T-cell (primary cell): ENCODE results near the gene HECW1. TPM values are rescaled to one million over a fixed set of nuclear protein-coding genes. Genes with fewer than 3 reads are reported as not detected.
"Not testable (repeated sequence)": the region's sequence is repeated elsewhere in the genome, so short reads cannot be mapped to it uniquely, and the experiment has no call there.

Experiments used
- ATAC-seq, 4 experiments: fragments of 200-7000 bp in 3 of 4; fragments of 150-1000 bp in 1 of 4; cut with Tn5 transposase; replicated peaks in 1 of 4; 1 replicate in 3 of 4; 2 replicates in 1 of 4; pipeline ENCODE4 v1.10.0; 2021; ENCODE audit warnings: moderate library complexity in 3 of 4, mild to moderate bottlenecking in 2 of 4, moderate number of reproducible peaks in 1 of 4
- CTCF ChIA-PET, 2 donors: fragments of 300-600 bp; sonication (Branson Sonifier 250); formaldehyde crosslinking; loops; one replicate each; lab custom pipeline; 2022; ENCODE audit warnings: antibody characterized with exemption in 2 of 2; lab: Charles Lee
- POLR2A ChIA-PET, 2 donors: fragments of 300-600 bp; sonication (Branson Sonifier 250); formaldehyde crosslinking; loops; one replicate each; lab custom pipeline; 2022; ENCODE audit warnings: antibody characterized with exemption in 2 of 2; lab: Charles Lee
- DNase-seq, 35 experiments: peaks; one replicate each; pipeline versions ENCODE4 v3.0.0 to v3.0.0-alpha.2; 2013 to 2023
- H3K27ac ChIP-seq: one replicate; pipeline ENCODE4 v1.5.1; 2013; ENCODE audit warnings: low read length
- H3K27me3 ChIP-seq, 2 experiments: replicated peaks in 1 of 2; 1 replicate in 1 of 2; 2 replicates in 1 of 2; pipeline versions ENCODE4 v1.6.1 to v1.7.0; 2013; ENCODE audit warnings: low read length in 1 of 2, mixed read lengths in 1 of 2; ENCODE audit not compliant: control insufficient read depth in 2 of 2, insufficient read depth in 2 of 2; ENCODE audit errors: extremely low read depth in 1 of 2
- H3K36me3 ChIP-seq, 2 donors: 1 replicate in 1 of 2; 2 replicates in 1 of 2; pipeline versions ENCODE4 v1.6.1 to v1.7.0; 2013; ENCODE audit warnings: low read length in 1 of 2; ENCODE audit not compliant: control insufficient read depth in 2 of 2, insufficient read depth in 1 of 2; ENCODE audit errors: extremely low read depth in 1 of 2
- H3K4me1 ChIP-seq, 2 experiments: 1 replicate in 1 of 2; 2 replicates in 1 of 2; pipeline versions ENCODE4 v1.6.1 to v1.7.0; 2013; ENCODE audit warnings: low read length in 2 of 2, mixed read lengths in 1 of 2; ENCODE audit not compliant: insufficient read depth in 2 of 2, control insufficient read depth in 1 of 2; ENCODE audit errors: extremely low read depth in 1 of 2
- H3K4me3 ChIP-seq, 2 donors: 1 replicate in 1 of 2; 2 replicates in 1 of 2; pipeline versions ENCODE4 v1.5.1 to v1.7.0; 2013; ENCODE audit warnings: mild to moderate bottlenecking in 2 of 2, low read length in 1 of 2, moderate library complexity in 1 of 2; ENCODE audit not compliant: control insufficient read depth in 1 of 2; ENCODE audit errors: extremely low read depth in 1 of 2
- H3K9me3 ChIP-seq: 2 replicates; pipeline ENCODE4 v1.7.0; 2013
- H3K27ac Mint-ChIP-seq, 2 donors: one replicate each; pipeline ENCODE4 v1.8.0; 2020 to 2021; ENCODE audit warnings: mild to moderate bottlenecking in 2 of 2, mixed read lengths in 2 of 2
- H3K27me3 Mint-ChIP-seq, 2 donors: one replicate each; pipeline ENCODE4 v1.8.0; 2021 to 2022; ENCODE audit warnings: mixed read lengths in 2 of 2
- H3K36me3 Mint-ChIP-seq: one replicate; pipeline ENCODE4 v1.8.0; 2021; ENCODE audit warnings: mixed read lengths
- H3K4me1 Mint-ChIP-seq, 3 donors: one replicate each; pipeline ENCODE4 v1.8.0; 2020 to 2022; ENCODE audit warnings: mixed read lengths in 3 of 3, mild to moderate bottlenecking in 1 of 3
- H3K4me3 Mint-ChIP-seq, 3 donors: one replicate each; pipeline ENCODE4 v1.8.0; 2020 to 2022; ENCODE audit warnings: mild to moderate bottlenecking in 3 of 3, mixed read lengths in 3 of 3, moderate library complexity in 3 of 3
- H3K9me3 Mint-ChIP-seq, 3 donors: one replicate each; pipeline ENCODE4 v1.8.0; 2020 to 2022; ENCODE audit warnings: mixed read lengths in 3 of 3
- WGBS: methylation state at CpG from one replicate; pipeline ENCODE4 v1.1.5; 2013; ENCODE audit warnings: missing lambda C conversion rate; ENCODE audit not compliant: insufficient coverage; 5-methylcytosine and 5-hydroxymethylcytosine counted together
- total RNA-seq, 35 experiments: library from RNA in 6 of 35; stranded (reverse) in 6 of 35; fragments of 120-200 nt in 1 of 35; gene quantifications; one replicate each; pipeline versions ENCODE4 v1.2.1 to v1.2.4 and lab custom pipeline; 2013 to 2026

Gene HECW1
- total RNA-seq, 5 donors from 2014 or later (not counting 1 experiment from before 2014, with no cell fraction given), result not detected

GRCh38 chr7:43208242-43208641 lies 95.8 kb downstream of the HECW1 start:
- no peak overlapping the region for H3K4me3 Mint-ChIP-seq
- CTCF ChIA-PET, result no interaction called here
- H3K27ac Mint-ChIP-seq, result no peak overlapping the region
- DNase-seq, result no peak
- no peaks in the 10 kb centered on the region for H3K9me3 ChIP-seq
- no peak overlapping the region for H3K4me3 ChIP-seq
- no peaks in the 10 kb centered on the region for H3K4me1 ChIP-seq
- peaks cover 7 to 16% of the 10 kb centered on the region in 2 donors for H3K27me3 Mint-ChIP-seq
- H3K36me3 Mint-ChIP-seq, result no peaks in the 10 kb centered on the region
- peaks cover 0 to 4% of the 10 kb centered on the region in 2 experiments for H3K27me3 ChIP-seq
- H3K36me3 ChIP-seq, result no peaks in the 10 kb centered on the region
- no peak for ATAC-seq
- no peak overlapping the region for H3K27ac ChIP-seq
- no peaks in the 10 kb centered on the region for H3K9me3 Mint-ChIP-seq
- no CpG with 5 or more reads among the region's 2 CpGs for WGBS
- H3K4me1 Mint-ChIP-seq, result no peaks in the 10 kb centered on the region
- POLR2A ChIA-PET, result no interaction called here

GRCh38 chr7:43210539-43210938 lies 98.1 kb downstream of the HECW1 start:
- H3K36me3 Mint-ChIP-seq, result not testable (repeated sequence)

DNA sequence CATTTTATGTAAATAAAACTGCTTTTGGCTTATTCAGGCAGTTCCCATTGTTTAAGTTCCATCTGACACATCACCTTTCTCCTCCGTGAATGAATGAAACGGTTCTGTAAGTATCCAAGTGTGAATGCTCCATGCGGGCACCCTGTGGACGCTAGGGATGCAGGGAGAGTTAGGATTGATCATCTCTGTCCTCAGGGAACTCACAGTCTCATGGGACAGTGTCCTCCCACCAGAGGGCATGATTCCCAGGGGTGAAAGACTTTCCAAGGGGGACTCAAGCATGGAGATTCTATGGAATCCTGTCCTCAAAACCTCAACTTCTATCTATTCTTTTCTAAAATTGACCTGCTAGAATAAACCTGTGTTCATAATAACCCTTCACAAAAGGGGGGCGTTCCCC lies 98.8 kb downstream of the HECW1 start:
- H3K9me3 ChIP-seq, result no peaks in the 10 kb centered on the region
- DNase-seq, result no peak
- peaks cover 15 to 26% of the 10 kb centered on the region in 2 donors for H3K27me3 Mint-ChIP-seq
- no peaks in the 10 kb centered on the region for H3K36me3 ChIP-seq
- ChIA-PET POLR2A (no interaction called here), CTCF (no interaction called here)
- no peak for ATAC-seq
- no peak overlapping the region for H3K4me3 Mint-ChIP-seq
- no peaks in the 10 kb centered on the region for H3K4me1 ChIP-seq
- H3K27ac Mint-ChIP-seq, result no peak overlapping the region
- H3K4me3 ChIP-seq, result no peak overlapping the region
- WGBS, result no CpG with 5 or more reads among the region's 5 CpGs
- H3K9me3 Mint-ChIP-seq, result no peaks in the 10 kb centered on the region
- no peaks in the 10 kb centered on the region for H3K36me3 Mint-ChIP-seq
- no peak overlapping the region for H3K27ac ChIP-seq
- no peaks in the 10 kb centered on the region for H3K27me3 ChIP-seq
- H3K4me1 Mint-ChIP-seq, result no peaks in the 10 kb centered on the region

More at GRCh38 chr7:43210539-43210938, 98.1 kb downstream of the HECW1 start:
- H3K9me3 ChIP-seq, H3K4me1 Mint-ChIP-seq, H3K27me3 ChIP-seq, DNase-seq, ATAC-seq, POLR2A ChIA-PET, CTCF ChIA-PET, H3K4me1 ChIP-seq, H3K4me3 Mint-ChIP-seq, H3K4me3 ChIP-seq, H3K27ac Mint-ChIP-seq, H3K9me3 Mint-ChIP-seq, H3K36me3 ChIP-seq, H3K27ac ChIP-seq: not testable (repeated sequence)
- 82% methylated on average over 10 of the region's 11 CpGs for WGBS
- peaks cover 9 to 21% of the 10 kb centered on the region in 2 donors for H3K27me3 Mint-ChIP-seq

GRCh38 chr7:43211693-43212092 lies 99.2 kb downstream of the HECW1 start:
- ATAC-seq, result no peak

DNA sequence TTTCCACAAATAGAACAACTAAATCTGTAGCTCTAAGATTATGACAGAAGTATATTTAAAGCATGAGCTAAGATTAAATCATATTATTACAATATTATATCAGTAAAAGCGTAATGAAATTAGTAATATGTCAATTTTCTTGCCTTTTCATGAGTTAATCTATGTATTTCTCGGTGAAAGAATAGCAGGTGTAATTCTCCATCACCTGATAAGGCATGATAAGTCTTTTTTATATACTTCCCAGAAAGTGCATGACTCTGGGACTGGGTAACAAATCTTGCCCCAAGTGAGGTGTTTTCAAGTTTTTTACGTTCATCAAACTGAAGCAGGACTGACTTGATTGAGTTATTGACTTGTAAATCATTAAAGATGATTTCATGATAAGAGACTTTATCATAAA lies 100.5 kb downstream of the HECW1 start:
- ATAC-seq, result no peak

More at GRCh38 chr7:43211693-43212092, 99.2 kb downstream of the HECW1 start:
- peaks cover 15 to 26% of the 10 kb centered on the region in 2 donors for H3K27me3 Mint-ChIP-seq
- Histone ChIP-seq H3K27ac (no peak overlapping the region), H3K27me3 (no peaks in the 10 kb centered on the region), H3K4me3 (no peak overlapping the region), H3K36me3 (no peaks in the 10 kb centered on the region), H3K4me1 (no peaks in the 10 kb centered on the region), H3K9me3 (no peaks in the 10 kb centered on the region)
- ChIA-PET CTCF (no interaction called here), POLR2A (no interaction called here)
- no peaks in the 10 kb centered on the region for H3K9me3 Mint-ChIP-seq
- H3K36me3 Mint-ChIP-seq, result no peaks in the 10 kb centered on the region
- no peak for DNase-seq
- no peak overlapping the region for H3K4me3 Mint-ChIP-seq
- no peak overlapping the region for H3K27ac Mint-ChIP-seq
- no peaks in the 10 kb centered on the region for H3K4me1 Mint-ChIP-seq

DNA sequence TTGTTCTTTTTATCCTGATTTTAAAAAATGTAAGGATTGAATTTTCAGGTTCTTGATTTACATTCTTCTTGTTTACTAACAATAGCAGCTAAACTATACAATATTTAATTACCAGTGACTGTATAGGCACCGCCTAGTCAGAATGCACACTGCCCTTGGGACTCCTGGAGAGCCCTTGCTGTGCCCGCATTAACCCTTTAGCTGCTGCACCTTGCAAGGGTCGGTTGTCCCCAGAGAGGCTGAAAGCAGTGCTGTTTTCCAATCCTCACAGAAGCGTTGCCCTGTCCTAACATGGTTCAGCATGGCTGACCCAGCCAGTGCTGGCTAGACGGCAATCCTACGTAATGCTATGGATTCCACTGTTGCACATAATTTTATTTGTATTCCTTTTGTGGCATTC lies 102.6 kb downstream of the HECW1 start:
- H3K9me3 Mint-ChIP-seq, result no peaks in the 10 kb centered on the region
- CTCF ChIA-PET, result no interaction called here
- no peaks in the 10 kb centered on the region for H3K36me3 Mint-ChIP-seq
- no peak overlapping the region for H3K27ac ChIP-seq
- no peaks in the 10 kb centered on the region for H3K4me1 Mint-ChIP-seq
- peaks cover 19 to 26% of the 10 kb centered on the region in 2 donors for H3K27me3 Mint-ChIP-seq
- H3K4me3 ChIP-seq, result no peak overlapping the region
- POLR2A ChIA-PET, result no interaction called here
- DNase-seq, result no peak
- H3K9me3 ChIP-seq, result no peaks in the 10 kb centered on the region
- H3K27ac Mint-ChIP-seq, result no peak overlapping the region
- no peak overlapping the region for H3K4me3 Mint-ChIP-seq
- ATAC-seq, result no peak
- WGBS, result 72% methylated on average over 4 of the region's 6 CpGs
- no peaks in the 10 kb centered on the region for H3K4me1 ChIP-seq
- H3K27me3 ChIP-seq, result peaks cover 0 to 3% of the 10 kb centered on the region in 2 experiments
- H3K36me3 ChIP-seq, result no peaks in the 10 kb centered on the region

More for the DNA sequence above, 100.5 kb downstream of the HECW1 start:
- ChIA-PET POLR2A (no interaction called here), CTCF (interaction anchor here in 1 of 2 donors (0.6 kb wide), 1 partner anchor 128 kb away, joined by 3 read pairs; no protein-coding TSS in a partner anchor)
- no peaks in the 10 kb centered on the region for H3K36me3 ChIP-seq
- DNase-seq, result no peak
- WGBS, result no CpG with 5 or more reads among the region's 3 CpGs
- H3K4me3 ChIP-seq, result no peak overlapping the region
- Mint-ChIP-seq H3K27me3 (peaks cover 12 to 28% of the 10 kb centered on the region in 2 donors), H3K4me3 (no peak overlapping the region), H3K27ac (no peak overlapping the region), H3K36me3 (no peaks in the 10 kb centered on the region), H3K9me3 (no peaks in the 10 kb centered on the region), H3K4me1 (no peaks in the 10 kb centered on the region)
- H3K27me3 ChIP-seq, result peaks cover 0 to 3% of the 10 kb centered on the region in 2 experiments
- H3K4me1 ChIP-seq, result no peaks in the 10 kb centered on the region
- no peaks in the 10 kb centered on the region for H3K9me3 ChIP-seq
- H3K27ac ChIP-seq, result no peak overlapping the region

- Histone ChIP-seq H3K36me3 (no peaks in the 10 kb centered on the region), H3K4me1 (no peaks in the 10 kb centered on the region), H3K9me3 (no peaks in the 10 kb centered on the region), H3K4me3 (no peak overlapping the region), H3K27me3 (peaks cover 0 to 3% of the 10 kb centered on the region in 2 experiments), H3K27ac (no peak overlapping the region)
- Mint-ChIP-seq H3K9me3 (no peaks in the 10 kb centered on the region), H3K36me3 (no peaks in the 10 kb centered on the region), H3K27ac (no peak overlapping the region), H3K4me1 (no peaks in the 10 kb centered on the region), H3K4me3 (no peak overlapping the region), H3K27me3 (peaks cover 16 to 22% of the 10 kb centered on the region in 2 donors)
- DNase-seq (no peak), ATAC-seq (no peak)
- CTCF ChIA-PET, result interaction anchor here in 1 of 2 donors (1.0 kb wide), 1 partner anchor 10 kb away, joined by 4 read pairs; no protein-coding TSS in a partner anchor
- WGBS, result no CpG with 5 or more reads among the region's 2 CpGs
- POLR2A ChIA-PET, result no interaction called here
Observed at GRCh38 chr7:43217055-43217454, 104.6 kb downstream of the HECW1 start.
